ENCODE data around the gene DPYD. TPM values are rescaled to one million over a fixed set of nuclear protein-coding genes. Genes with fewer than 3 reads are reported as not detected.

The DPYD gene
- total RNA-seq, 4 donors from 2014 or later, result 30.6 to 58.4 (median 35.4) TPM

DNA sequence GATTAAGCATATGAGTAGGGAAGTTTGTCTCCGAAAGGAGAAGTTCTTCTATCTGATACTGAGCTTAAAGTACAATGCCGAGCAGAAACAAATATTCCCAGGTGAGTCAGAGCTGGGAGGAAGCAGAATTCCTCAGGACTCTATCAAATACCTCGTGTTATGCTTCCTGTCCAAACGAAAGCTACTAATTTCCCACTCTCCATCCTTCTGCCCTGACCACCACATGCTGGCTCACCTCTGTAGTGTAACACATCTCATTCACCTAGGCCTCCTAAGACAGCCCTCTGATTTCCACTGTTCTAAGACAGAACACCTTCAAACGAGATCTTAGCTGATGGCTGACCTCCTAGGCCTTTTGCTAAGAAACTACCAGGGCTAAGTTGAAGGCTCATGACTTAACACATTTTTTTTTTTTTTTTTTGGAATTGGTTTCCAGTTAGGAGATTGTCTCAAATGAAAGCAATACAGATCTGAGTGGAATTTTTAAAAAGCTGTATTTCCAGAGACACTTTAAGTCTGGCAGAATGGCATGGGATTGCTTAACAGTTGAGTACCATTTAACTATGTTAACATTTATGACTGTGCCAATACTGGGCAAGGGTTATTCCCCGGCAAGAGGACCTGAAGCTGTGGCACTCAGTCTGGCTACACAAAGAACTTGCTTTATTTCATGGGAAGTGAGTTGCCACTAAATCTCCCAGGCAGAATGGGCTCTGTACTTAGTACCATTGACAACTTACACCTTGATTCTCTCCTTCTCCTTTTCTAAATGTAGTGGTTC, 583.4 kb downstream of the DPYD start:
- Histone ChIP-seq H3K27me3 (no peaks in the 10 kb centered on the region), H3K27ac (no peak overlapping the region), H3K4me3 (no peak overlapping the region), H3K36me3 (no peaks in the 10 kb centered on the region), H3K4me1 (no peaks in the 10 kb centered on the region), H3K9me3 (no peaks in the 10 kb centered on the region)
- 70 to 74% methylated on average over 6 of the region's 6 CpGs for WGBS, 2 donors
- TF ChIP-seq, protein P1, sequence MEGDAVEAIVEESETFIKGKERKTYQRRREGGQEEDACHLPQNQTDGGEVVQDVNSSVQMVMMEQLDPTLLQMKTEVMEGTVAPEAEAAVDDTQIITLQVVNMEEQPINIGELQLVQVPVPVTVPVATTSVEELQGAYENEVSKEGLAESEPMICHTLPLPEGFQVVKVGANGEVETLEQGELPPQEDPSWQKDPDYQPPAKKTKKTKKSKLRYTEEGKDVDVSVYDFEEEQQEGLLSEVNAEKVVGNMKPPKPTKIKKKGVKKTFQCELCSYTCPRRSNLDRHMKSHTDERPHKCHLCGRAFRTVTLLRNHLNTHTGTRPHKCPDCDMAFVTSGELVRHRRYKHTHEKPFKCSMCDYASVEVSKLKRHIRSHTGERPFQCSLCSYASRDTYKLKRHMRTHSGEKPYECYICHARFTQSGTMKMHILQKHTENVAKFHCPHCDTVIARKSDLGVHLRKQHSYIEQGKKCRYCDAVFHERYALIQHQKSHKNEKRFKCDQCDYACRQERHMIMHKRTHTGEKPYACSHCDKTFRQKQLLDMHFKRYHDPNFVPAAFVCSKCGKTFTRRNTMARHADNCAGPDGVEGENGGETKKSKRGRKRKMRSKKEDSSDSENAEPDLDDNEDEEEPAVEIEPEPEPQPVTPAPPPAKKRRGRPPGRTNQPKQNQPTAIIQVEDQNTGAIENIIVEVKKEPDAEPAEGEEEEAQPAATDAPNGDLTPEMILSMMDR (IDR thresholded peaks at IDR 0.05), result no peak
- TF ChIP-seq POLR2A (IDR thresholded peaks at IDR 0.05), result no peak
- no peak for DNase-seq
- intact Hi-C loops (cut with DNase I), result no loop called here

DNA sequence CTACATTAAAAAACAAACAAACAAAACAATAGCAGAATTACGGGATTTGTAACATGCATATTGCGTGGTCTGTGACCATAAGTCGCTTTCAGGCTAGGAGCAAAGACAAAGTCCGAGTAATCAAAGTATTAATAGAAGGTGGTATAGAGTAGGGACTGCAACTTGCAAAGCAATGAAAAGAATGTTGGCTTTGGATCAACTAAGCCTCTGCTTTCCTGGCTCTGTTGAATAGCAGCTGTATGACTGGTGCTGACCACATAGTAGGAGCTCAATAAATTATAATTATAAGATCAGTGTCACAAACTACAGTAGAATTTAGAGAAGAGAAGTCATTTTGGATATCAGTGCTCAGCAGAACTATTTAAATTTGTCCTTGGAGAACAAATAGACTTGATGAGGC, 586.4 kb downstream of the DPYD start:
- no peak overlapping the region for H3K27ac ChIP-seq
- DNase-seq, result no peak
- no peaks in the 10 kb centered on the region for H3K27me3 ChIP-seq
- H3K4me3 ChIP-seq, result no peak overlapping the region
- TF ChIP-seq, protein P1 (IDR thresholded peaks at IDR 0.05), result no peak
- no peak for TF ChIP-seq POLR2A (IDR thresholded peaks at IDR 0.05)
- 89 to 99% methylated on average over 4 of the region's 4 CpGs for WGBS, 2 donors
- no peaks in the 10 kb centered on the region for H3K36me3 ChIP-seq
- H3K9me3 ChIP-seq, result no peaks in the 10 kb centered on the region
- intact Hi-C loops (cut with DNase I), result no loop called here
- H3K4me1 ChIP-seq, result no peaks in the 10 kb centered on the region

DNA sequence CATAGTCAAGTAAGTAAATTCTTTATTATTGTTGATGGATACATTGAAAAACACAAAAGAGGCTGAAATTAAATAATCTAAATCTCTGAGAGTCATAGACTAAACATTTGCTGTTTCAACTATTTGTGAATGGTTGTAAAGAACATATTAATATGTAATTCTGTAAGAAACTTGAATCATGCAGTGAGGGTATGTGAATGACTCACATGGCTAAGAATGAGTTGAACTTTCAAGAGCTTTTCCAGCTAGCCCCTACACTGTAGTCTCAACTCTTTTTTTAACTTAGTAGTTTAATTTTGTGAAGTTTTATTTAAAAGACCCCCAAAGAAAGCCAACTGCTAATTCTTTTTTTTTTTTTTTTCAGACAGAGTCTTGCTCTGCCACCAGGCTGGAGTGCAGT, 588.1 kb downstream of the DPYD start:
- Histone ChIP-seq H3K4me1 (no peaks in the 10 kb centered on the region), H3K27me3 (no peaks in the 10 kb centered on the region), H3K36me3 (no peaks in the 10 kb centered on the region), H3K27ac (no peak overlapping the region), H3K9me3 (no peaks in the 10 kb centered on the region), H3K4me3 (no peak overlapping the region)
- intact Hi-C loops (cut with DNase I), result no loop called here
- no peak for DNase-seq
- TF ChIP-seq, protein P1 (IDR thresholded peaks at IDR 0.05), result no peak
- no peak for TF ChIP-seq POLR2A (IDR thresholded peaks at IDR 0.05)

DNA sequence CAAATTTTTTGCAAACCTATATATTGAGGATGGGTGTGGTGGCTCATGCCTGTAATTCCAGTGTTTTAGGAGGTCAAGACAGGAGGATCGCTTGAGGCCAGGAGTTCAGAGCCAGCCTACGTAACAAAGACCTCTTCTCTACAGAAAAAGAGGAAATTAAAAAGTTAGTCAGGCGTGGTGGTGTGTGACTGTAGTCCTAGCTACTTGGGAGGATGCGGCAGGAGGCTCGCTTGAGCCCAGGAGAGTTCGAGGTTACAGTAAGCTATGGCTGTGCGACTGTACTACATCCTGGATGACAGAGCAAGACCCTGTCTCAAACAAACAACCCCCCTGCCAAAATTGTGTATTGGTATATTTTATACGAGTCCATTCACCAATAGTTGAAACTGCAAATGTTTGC, 589.7 kb downstream of the DPYD start:
- WGBS, 2 donors, result 76 to 94% methylated on average over 5 to 8 of the region's 8 CpGs
- intact Hi-C loops (cut with DNase I), result no loop called here

DNA sequence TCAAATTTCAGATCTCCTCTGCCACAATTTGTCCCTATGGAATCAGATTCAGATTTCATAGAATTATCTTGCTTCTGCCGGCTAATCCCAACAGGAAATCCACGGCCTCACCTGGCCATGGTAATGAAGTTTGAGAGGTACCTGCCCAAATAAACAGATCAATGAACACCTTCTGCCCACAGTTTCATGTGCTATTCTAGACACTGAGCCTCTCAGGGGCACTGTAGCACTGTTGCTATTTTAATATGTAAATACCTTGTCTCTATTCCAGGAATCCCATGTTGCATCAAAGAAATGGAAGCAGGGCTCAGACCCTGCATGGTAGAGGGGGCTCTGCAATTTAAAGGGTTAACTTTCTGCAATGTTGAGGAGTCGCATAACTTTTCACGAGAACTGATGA, 606.1 kb downstream of the DPYD start:
- H3K27me3 ChIP-seq, result no peaks in the 10 kb centered on the region
- no peak overlapping the region for H3K4me3 ChIP-seq
- no peaks in the 10 kb centered on the region for H3K4me1 ChIP-seq
- H3K9me3 ChIP-seq, result no peaks in the 10 kb centered on the region
- no peaks in the 10 kb centered on the region for H3K36me3 ChIP-seq
- intact Hi-C loops (cut with DNase I), result no loop called here
- no peak for TF ChIP-seq POLR2A (IDR thresholded peaks at IDR 0.05)
- TF ChIP-seq, protein P1 (IDR thresholded peaks at IDR 0.05), result no peak
- no peak overlapping the region for H3K27ac ChIP-seq
- 83 to 89% methylated on average over 4 of the region's 4 CpGs for WGBS, 2 donors
- no peak for DNase-seq

More for the DNA sequence above, 589.7 kb downstream of the DPYD start:
- H3K9me3 ChIP-seq, result no peaks in the 10 kb centered on the region
- DNase-seq, result no peak
- H3K4me3 ChIP-seq, result no peak overlapping the region
- no peak overlapping the region for H3K27ac ChIP-seq
- TF ChIP-seq, protein P1 (IDR thresholded peaks at IDR 0.05), result no peak
- no peak for TF ChIP-seq POLR2A (IDR thresholded peaks at IDR 0.05)
- H3K27me3 ChIP-seq, result no peaks in the 10 kb centered on the region
- H3K36me3 ChIP-seq, result no peaks in the 10 kb centered on the region
- no peaks in the 10 kb centered on the region for H3K4me1 ChIP-seq
